ENCODE measurements around the gene STOX2.

GRCh38 chr4:184061582-184061981 lies 156.5 kb downstream of the STOX2 start:
- TF ChIP-seq EZH2phosphoT487 (IDR thresholded peaks at IDR 0.05) = no peak
- TF ChIP-seq EZH2 (IDR thresholded peaks at IDR 0.05) = no peak
- no peak for TF ChIP-seq CTCF (IDR thresholded peaks at IDR 0.05)

Measured in neural progenitor cell (in vitro differentiated cells).